Thoracic aorta (tissue), 2 donors: Measurements from ENCODE around the gene ZNF571. TPM values are rescaled to one million over a fixed set of nuclear protein-coding genes. Genes with fewer than 3 reads are reported as not detected.
A peak's percentile ranks its signal among the peaks of the same experiment; 100 is the strongest.

ENCODE experiments used
- ATAC-seq: fragments of 150-250 bp; one replicate; pipeline ENCODE4 v1.8.0; 2017; ENCODE audit warnings: low read depth; ENCODE audit not compliant: insufficient number of reproducible peaks, low FRiP score
- DNase-seq: peaks from one replicate; pipeline ENCODE4 v3.0.0-alpha.2; 2020; ENCODE audit warnings: low spot score
- H3K27ac ChIP-seq, 2 donors: fragments of 200-600 bp; sonication (generic); 1 replicate in 1 of 2; 2 replicates in 1 of 2; pipeline ENCODE4 v1.5.1; 2016; ENCODE audit warnings: mild to moderate bottlenecking in 2 of 2, moderate library complexity in 2 of 2
- H3K27me3 ChIP-seq: fragments of 200-600 bp; sonication (generic); replicated peaks from 2 replicates; pipeline ENCODE4 v1.6.0; 2016; ENCODE audit warnings: mild to moderate bottlenecking; ENCODE audit not compliant: insufficient read depth
- H3K36me3 ChIP-seq: fragments of 200-600 bp; sonication (generic); one replicate; pipeline ENCODE4 v1.5.1; 2016
- H3K4me1 ChIP-seq, 2 donors: fragments of 200-600 bp; sonication (generic); 1 replicate in 1 of 2; 2 replicates in 1 of 2; pipeline versions ENCODE4 v1.5.1 to v1.6.0; 2016; ENCODE audit warnings: low read depth in 2 of 2, mild to moderate bottlenecking in 1 of 2; ENCODE audit not compliant: control insufficient read depth in 1 of 2
- H3K4me3 ChIP-seq: fragments of 200-600 bp; sonication (generic); 2 replicates; pipeline ENCODE4 v1.5.1; 2016; ENCODE audit warnings: mild to moderate bottlenecking
- H3K9me3 ChIP-seq: fragments of 200-600 bp; sonication (generic); 2 replicates; pipeline ENCODE4 v1.5.1; 2016
- CTCF ChIP-seq: fragments of 200-600 bp; sonication (generic); IDR thresholded peaks from one replicate; pipeline ENCODE4 v1.5.1; 2019; ENCODE audit warnings: antibody characterized with exemption
- total RNA-seq, 2 donors: library from RNA; depleted of rRNA; stranded (reverse); fragments of >200 nt; gene quantifications; one replicate each; pipeline versions ENCODE4 v1.1.0 to v1.2.3, GENCODE V29; 2016

ZNF571 gene
- total RNA-seq: 1 to 10 TPM; 3.0 to 7.0 TPM

- DNase-seq: peak; percentile 84
- TF ChIP-seq CTCF: no peak
- Histone ChIP-seq H3K9me3 (peaks cover 12% of the 10 kb centered on the region), H3K36me3 (peaks cover 10% of the 10 kb centered on the region), H3K4me1 (peaks cover 11 to 16% of the 10 kb centered on the region in 2 donors), H3K27ac (peak within 1 kb of the TSS; percentile 90 to 95), H3K27me3 (no peaks in the 10 kb centered on the region), H3K4me3 (peak within 1 kb of the TSS; percentile 99)
- peak; percentile 80 for ATAC-seq
Measured at GRCh38 chr19:37594304-37594981, at the start of gene ZNF571, which contains the start of gene ZNF540. Gene ZNF571, minus strand, starts transcription at chr19:37594792. Its CDS starts 8,116 bp downstream, at chr19:37586676. Gene ZNF540, plus strand, starts transcription at chr19:37594876. Its CDS starts 3,572 bp downstream, at chr19:37598448.

- Histone ChIP-seq H3K27me3 (no peaks in the 10 kb centered on the region), H3K4me3 (peak overlapping the region; percentile 17), H3K9me3 (peaks cover 97% of the 10 kb centered on the region), H3K27ac (no peak overlapping the region), H3K36me3 (peaks cover 40% of the 10 kb centered on the region), H3K4me1 (no peaks in the 10 kb centered on the region)
- no peak for TF ChIP-seq CTCF
- ATAC-seq (no peak), DNase-seq (no peak)
Measured at GRCh38 chr19:37635076-37636056, 40.8 kb upstream of the ZNF571 start.

GRCh38 chr19:37594982-37595382, 390 bp upstream of the ZNF571 start:
- Histone ChIP-seq H3K27me3 (no peaks in the 10 kb centered on the region), H3K9me3 (peaks cover 12% of the 10 kb centered on the region), H3K36me3 (peaks cover 16% of the 10 kb centered on the region), H3K27ac (peak overlapping the region; percentile 90 to 95), H3K4me3 (peak overlapping the region; percentile 99), H3K4me1 (peaks cover 11 to 16% of the 10 kb centered on the region in 2 donors)
- no peak for TF ChIP-seq CTCF
- DNase-seq (peak; percentile 37), ATAC-seq (peak; percentile 75)

- peaks cover 7% of the 10 kb centered on the region for H3K36me3 ChIP-seq
- H3K4me1 ChIP-seq: peaks cover 11 to 16% of the 10 kb centered on the region in 2 donors
- H3K27ac ChIP-seq: peak overlapping the region; percentile 90 to 95
- TF ChIP-seq CTCF: no peak
- peaks cover 12% of the 10 kb centered on the region for H3K9me3 ChIP-seq
- H3K27me3 ChIP-seq: no peaks in the 10 kb centered on the region
- H3K4me3 ChIP-seq: peak overlapping the region; percentile 99
- ATAC-seq (no peak), DNase-seq (no peak)
Measured at GRCh38 chr19:37593996-37594303, 642 bp downstream of the ZNF571 start.

GRCh38 chr19:37583340-37583739, 11.3 kb downstream of the ZNF571 start:
- Histone ChIP-seq H3K9me3 (peaks cover 35% of the 10 kb centered on the region), H3K4me1 (no peaks in the 10 kb centered on the region), H3K27ac (no peak overlapping the region), H3K27me3 (no peaks in the 10 kb centered on the region), H3K36me3 (peaks cover 71% of the 10 kb centered on the region), H3K4me3 (no peak overlapping the region)
- DNase-seq: no peak
- no peak for TF ChIP-seq CTCF
- no peak for ATAC-seq
